Mesenchymal stem cell (in vitro differentiated cells and primary cell): ENCODE results near the gene CUL4B.
A peak's percentile ranks its signal among the peaks of the same experiment; 100 is the strongest.

Experiments
- DNase-seq: peaks from one replicate; pipeline ENCODE4 v3.0.0-alpha.2; 2013
- H2AFZ ChIP-seq: one replicate; pipeline ENCODE4 v1.6.1; 2013; ENCODE audit warnings: low read depth, mild to moderate bottlenecking, control low read depth, inconsistent platforms, low read length, moderate library complexity
- H2AK5ac ChIP-seq: 2 replicates; pipeline ENCODE4 v1.6.1; 2013; ENCODE audit warnings: low read length, moderate library complexity, mild to moderate bottlenecking, inconsistent platforms; ENCODE audit not compliant: severe bottlenecking
- H2BK120ac ChIP-seq: one replicate; pipeline ENCODE4 v1.6.1; 2013; ENCODE audit warnings: low read depth, mild to moderate bottlenecking, inconsistent platforms, low read length, moderate library complexity
- H2BK12ac ChIP-seq, 2 experiments: one replicate each; pipeline ENCODE4 v1.6.1; 2013; ENCODE audit warnings: inconsistent platforms in 2 of 2, low read length in 2 of 2, mild to moderate bottlenecking in 2 of 2, moderate library complexity in 2 of 2, control low read depth in 1 of 2
- H2BK15ac ChIP-seq: one replicate; pipeline ENCODE4 v1.6.1; 2013; ENCODE audit warnings: mild to moderate bottlenecking, low read depth, inconsistent platforms; ENCODE audit not compliant: poor library complexity, severe bottlenecking
- H2BK5ac ChIP-seq: 2 replicates; pipeline ENCODE4 v1.6.1; 2013; ENCODE audit warnings: low read depth, mild to moderate bottlenecking, low read length, control low read depth, inconsistent platforms; ENCODE audit not compliant: poor library complexity, severe bottlenecking
- H3K14ac ChIP-seq, 2 experiments: one replicate each; pipeline ENCODE4 v1.6.1; 2013; ENCODE audit warnings: inconsistent platforms in 2 of 2, low read length in 2 of 2, control low read depth in 1 of 2, mild to moderate bottlenecking in 1 of 2, moderate library complexity in 1 of 2
- H3K18ac ChIP-seq, 2 experiments: one replicate each; pipeline ENCODE4 v1.6.1; 2013; ENCODE audit warnings: inconsistent platforms in 2 of 2, low read length in 2 of 2, control low read depth in 1 of 2, low read depth in 1 of 2, mild to moderate bottlenecking in 1 of 2
- H3K23ac ChIP-seq, 2 experiments: one replicate each; pipeline ENCODE4 v1.6.1; 2013; ENCODE audit warnings: inconsistent platforms in 2 of 2, low read length in 2 of 2, mild to moderate bottlenecking in 2 of 2, moderate library complexity in 2 of 2, control low read depth in 1 of 2
- H3K27ac ChIP-seq: 2 replicates; pipeline ENCODE4 v1.5.1; 2013; ENCODE audit warnings: mild to moderate bottlenecking, moderate library complexity, low read length, control low read depth, inconsistent platforms; ENCODE audit not compliant: poor library complexity, severe bottlenecking
- H3K27me3 ChIP-seq, 2 experiments: 2 replicates each; pipeline versions ENCODE4 v1.6.1 to v1.7.0; 2013; ENCODE audit warnings: low read length in 2 of 2, mild to moderate bottlenecking in 2 of 2, moderate library complexity in 2 of 2, control low read depth in 1 of 2, inconsistent platforms in 1 of 2; ENCODE audit not compliant: control insufficient read depth in 1 of 2, insufficient read depth in 1 of 2
- H3K36me3 ChIP-seq, 2 experiments: 2 replicates each; pipeline versions ENCODE4 v1.6.1 to v1.7.0; 2013; ENCODE audit warnings: low read length in 2 of 2, control low read depth in 1 of 2, inconsistent platforms in 1 of 2, low read depth in 1 of 2, mild to moderate bottlenecking in 1 of 2; ENCODE audit not compliant: insufficient read depth in 2 of 2, control insufficient read depth in 1 of 2
- H3K4ac ChIP-seq, 2 experiments: one replicate each; pipeline ENCODE4 v1.6.1; 2013; ENCODE audit warnings: inconsistent platforms in 2 of 2, low read length in 2 of 2, mild to moderate bottlenecking in 2 of 2, moderate library complexity in 2 of 2, control low read depth in 1 of 2, low read depth in 1 of 2
- H3K4me1 ChIP-seq: 2 replicates; pipeline ENCODE4 v1.6.1; 2013; ENCODE audit warnings: low read depth, low read length, control low read depth; ENCODE audit not compliant: control insufficient read depth, insufficient read depth
- H3K4me2 ChIP-seq: 2 replicates; pipeline ENCODE4 v1.6.1; 2013; ENCODE audit warnings: low read length, mild to moderate bottlenecking, inconsistent platforms; ENCODE audit not compliant: poor library complexity, severe bottlenecking
- H3K4me3 ChIP-seq, 2 experiments: 2 replicates each; pipeline versions ENCODE4 v1.5.1 to v1.7.0; 2013; ENCODE audit warnings: low read length in 2 of 2, mild to moderate bottlenecking in 2 of 2, control low read depth in 1 of 2, low read depth in 1 of 2; ENCODE audit not compliant: insufficient read depth in 1 of 2
- H3K79me1 ChIP-seq: replicated peaks from 2 replicates; pipeline ENCODE4 v1.6.1; 2013; ENCODE audit warnings: mild to moderate bottlenecking, control low read depth, low read length, inconsistent platforms; ENCODE audit not compliant: poor library complexity, severe bottlenecking
- H3K9ac ChIP-seq: 2 replicates; pipeline ENCODE4 v1.7.0; 2013; ENCODE audit warnings: mild to moderate bottlenecking, low read length, moderate library complexity
- H3K9me3 ChIP-seq: 2 replicates; pipeline ENCODE4 v1.7.0; 2013; ENCODE audit warnings: mild to moderate bottlenecking, low read length; ENCODE audit not compliant: control insufficient read depth
- H4K8ac ChIP-seq: one replicate; pipeline ENCODE4 v1.6.1; 2013; ENCODE audit warnings: inconsistent platforms, mild to moderate bottlenecking, low read length, moderate library complexity
- H4K91ac ChIP-seq: one replicate; pipeline ENCODE4 v1.6.1; 2013; ENCODE audit warnings: mild to moderate bottlenecking, low read length, inconsistent platforms
- WGBS: methylation state at CpG from one replicate; pipeline ENCODE4 v1.1.7; 2013; ENCODE audit warnings: mixed read lengths; 5-methylcytosine and 5-hydroxymethylcytosine counted together

CUL4B gene

GRCh38 chrX:120568035-120568434 lies 7.3 kb upstream of the CUL4B start:
- no peaks in the 10 kb centered on the region for H3K27me3 ChIP-seq
- no peak overlapping the region for H2AFZ ChIP-seq
- no peak overlapping the region for H4K8ac ChIP-seq
- H2BK12ac ChIP-seq: no peak overlapping the region
- no peak overlapping the region for H3K18ac ChIP-seq
- H3K4me2 ChIP-seq: no peak overlapping the region
- no peak overlapping the region for H3K9ac ChIP-seq
- no peak for DNase-seq
- no peak overlapping the region for H3K4ac ChIP-seq
- no peak overlapping the region for H2BK5ac ChIP-seq
- no peaks in the 10 kb centered on the region for H3K36me3 ChIP-seq
- H3K23ac ChIP-seq: no peak overlapping the region
- peaks cover 3% of the 10 kb centered on the region for H3K4me1 ChIP-seq
- no peak overlapping the region for H3K27ac ChIP-seq
- no peaks in the 10 kb centered on the region for H3K79me1 ChIP-seq
- H4K91ac ChIP-seq: no peak overlapping the region
- H2AK5ac ChIP-seq: no peak overlapping the region
- no peak overlapping the region for H3K14ac ChIP-seq
- H2BK15ac ChIP-seq: no peak overlapping the region
- H3K4me3 ChIP-seq: no peak overlapping the region
- no peak overlapping the region for H2BK120ac ChIP-seq
- no peaks in the 10 kb centered on the region for H3K9me3 ChIP-seq

DNA sequence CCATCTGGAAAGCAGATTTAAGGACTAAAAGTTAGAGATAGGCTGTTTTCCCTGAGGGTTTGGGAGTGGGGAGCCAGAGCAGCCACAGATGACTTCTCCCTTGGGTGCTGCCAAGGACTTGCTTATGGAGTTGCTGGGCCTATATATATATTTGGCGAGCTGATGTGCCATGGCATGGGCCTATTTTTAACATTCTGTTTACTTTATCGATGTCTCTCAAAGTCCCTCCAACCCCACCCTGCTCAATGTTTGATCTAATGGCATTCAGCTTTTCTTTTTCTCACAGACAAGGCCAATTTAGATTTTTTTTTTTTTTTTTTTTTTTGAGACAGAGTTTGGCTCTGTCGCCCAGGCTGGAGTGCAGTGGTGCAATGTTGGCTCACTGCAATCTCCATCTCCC lies 6.1 kb upstream of the CUL4B start:
- Histone ChIP-seq H3K27me3 (no peaks in the 10 kb centered on the region), H2AK5ac (no peak overlapping the region), H2BK15ac (no peak overlapping the region), H3K4me1 (peaks cover 3% of the 10 kb centered on the region), H3K27ac (no peak overlapping the region), H3K9ac (no peak overlapping the region), H2BK120ac (no peak overlapping the region), H4K8ac (no peak overlapping the region), H2AFZ (no peak overlapping the region), H3K4ac (no peak overlapping the region), H3K4me3 (no peak overlapping the region), H2BK12ac (no peak overlapping the region), H3K9me3 (no peaks in the 10 kb centered on the region), H2BK5ac (no peak overlapping the region), H3K14ac (no peak overlapping the region), H3K18ac (no peak overlapping the region), H3K4me2 (no peak overlapping the region), H3K79me1 (peaks cover 3% of the 10 kb centered on the region), H3K36me3 (no peaks in the 10 kb centered on the region), H3K23ac (no peak overlapping the region), H4K91ac (no peak overlapping the region)
- WGBS: 100% methylated on average over 1 of the region's 3 CpGs
- no peak for DNase-seq

GRCh38 chrX:120564925-120565324 lies 4.2 kb upstream of the CUL4B start:
- no peaks in the 10 kb centered on the region for H3K36me3 ChIP-seq
- H2BK5ac ChIP-seq: no peak overlapping the region
- DNase-seq: no peak
- H4K8ac ChIP-seq: no peak overlapping the region
- H3K18ac ChIP-seq: no peak overlapping the region
- no peaks in the 10 kb centered on the region for H3K27me3 ChIP-seq
- no peak overlapping the region for H3K4me2 ChIP-seq
- no peak overlapping the region for H2AFZ ChIP-seq
- no peak overlapping the region for H2AK5ac ChIP-seq
- no CpG with 5 or more reads among the region's 1 CpG for WGBS
- no peak overlapping the region for H2BK12ac ChIP-seq
- no peaks in the 10 kb centered on the region for H3K9me3 ChIP-seq
- no peak overlapping the region for H3K27ac ChIP-seq
- peaks cover 3% of the 10 kb centered on the region for H3K4me1 ChIP-seq
- H3K4ac ChIP-seq: no peak overlapping the region
- H2BK120ac ChIP-seq: no peak overlapping the region
- no peak overlapping the region for H3K4me3 ChIP-seq
- no peak overlapping the region for H2BK15ac ChIP-seq
- no peak overlapping the region for H3K23ac ChIP-seq
- no peak overlapping the region for H4K91ac ChIP-seq
- H3K14ac ChIP-seq: no peak overlapping the region
- H3K79me1 ChIP-seq: peaks cover 3% of the 10 kb centered on the region
- no peak overlapping the region for H3K9ac ChIP-seq

DNA sequence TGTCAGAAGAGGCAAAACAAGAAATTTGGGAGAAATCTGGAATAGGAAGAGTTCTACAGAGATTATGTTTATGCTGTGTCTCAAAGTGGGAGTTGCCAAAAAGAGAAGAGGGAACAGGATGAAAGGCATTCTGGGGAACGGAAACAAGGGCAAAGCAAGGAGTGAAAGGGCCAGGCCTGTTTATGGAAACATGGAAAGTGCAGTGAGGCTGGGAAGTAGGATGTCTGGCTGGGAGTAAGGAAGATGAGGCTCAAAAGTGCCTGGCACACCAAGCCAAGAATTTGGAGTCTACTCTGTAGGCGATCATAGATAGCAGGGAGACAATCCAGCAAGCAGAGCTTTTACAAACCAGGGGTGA lies 1.8 kb upstream of the CUL4B start:
- H3K27me3 ChIP-seq: no peaks in the 10 kb centered on the region
- no peak overlapping the region for H3K4ac ChIP-seq
- no peak for DNase-seq
- no peak overlapping the region for H3K18ac ChIP-seq
- peak overlapping the region in 1 of 2 experiments; percentile 83 for H3K4me3 ChIP-seq
- H3K36me3 ChIP-seq: peaks cover 0 to 2% of the 10 kb centered on the region in 2 experiments
- H2BK12ac ChIP-seq: no peak overlapping the region
- no peak overlapping the region for H3K27ac ChIP-seq
- 79% methylated on average over 1 of the region's 2 CpGs for WGBS
- H3K4me2 ChIP-seq: no peak overlapping the region
- no peak overlapping the region for H3K23ac ChIP-seq
- no peak overlapping the region for H2AFZ ChIP-seq
- H2BK15ac ChIP-seq: no peak overlapping the region
- H3K79me1 ChIP-seq: peaks cover 3% of the 10 kb centered on the region
- H2BK5ac ChIP-seq: no peak overlapping the region
- H3K4me1 ChIP-seq: peaks cover 3% of the 10 kb centered on the region
- H4K91ac ChIP-seq: peak overlapping the region; percentile 21
- no peak overlapping the region for H2BK120ac ChIP-seq
- peak overlapping the region; percentile 59 for H2AK5ac ChIP-seq
- H3K9me3 ChIP-seq: no peaks in the 10 kb centered on the region
- no peak overlapping the region for H3K14ac ChIP-seq
- peak overlapping the region; percentile 13 for H4K8ac ChIP-seq
- peak overlapping the region; percentile 94 for H3K9ac ChIP-seq
